Hepatocyte (in vitro differentiated cells): ENCODE measurements around the gene AHCYL2. TPM values are rescaled to one million over a fixed set of nuclear protein-coding genes. Genes with fewer than 3 reads are reported as not detected.
A peak's percentile ranks its signal among the peaks of the same experiment; 100 is the strongest.

Experiments used
- DNase-seq: peaks from one replicate; pipeline ENCODE4 v3.0.0-alpha.2; 2016; ENCODE audit warnings: low spot score
- H2AFZ ChIP-seq: fragments of 200-600 bp; sonication (generic); 2 replicates; pipeline ENCODE4 v1.6.0; 2016; ENCODE audit warnings: antibody characterized with exemption, mild to moderate bottlenecking
- H3K27ac ChIP-seq: fragments of 200-600 bp; sonication (generic); 2 replicates; pipeline ENCODE4 v1.5.1; 2016; ENCODE audit warnings: mild to moderate bottlenecking
- H3K27me3 ChIP-seq: fragments of 200-600 bp; sonication (generic); 2 replicates; pipeline ENCODE4 v1.6.1; 2016
- H3K36me3 ChIP-seq: fragments of 200-600 bp; sonication (generic); replicated peaks from 2 replicates; pipeline ENCODE4 v1.5.1; 2016; ENCODE audit warnings: low read depth; ENCODE audit not compliant: insufficient read depth
- H3K4me1 ChIP-seq: fragments of 200-600 bp; sonication (generic); 2 replicates; pipeline ENCODE4 v1.5.1; 2016; ENCODE audit warnings: mild to moderate bottlenecking, moderate library complexity; ENCODE audit not compliant: insufficient read depth
- H3K4me2 ChIP-seq: fragments of 200-600 bp; sonication (generic); 2 replicates; pipeline ENCODE4 v1.6.0; 2016
- H3K4me3 ChIP-seq: fragments of 200-600 bp; sonication (generic); 2 replicates; pipeline ENCODE4 v1.5.1; 2016; ENCODE audit warnings: mild to moderate bottlenecking
- H3K79me2 ChIP-seq: fragments of 200-600 bp; sonication (generic); 2 replicates; pipeline ENCODE4 v1.6.0; 2017; ENCODE audit warnings: mild to moderate bottlenecking
- H3K9me2 ChIP-seq: fragments of 200-600 bp; sonication (generic); replicated peaks from 2 replicates; pipeline ENCODE4 v1.6.0; 2017; ENCODE audit warnings: mild to moderate bottlenecking; ENCODE audit not compliant: insufficient read depth
- H3K9me3 ChIP-seq: fragments of 200-600 bp; sonication (generic); 2 replicates; pipeline ENCODE4 v1.5.1; 2016; ENCODE audit warnings: low read depth, mild to moderate bottlenecking
- H4K20me1 ChIP-seq: fragments of 200-600 bp; sonication (generic); 2 replicates; pipeline ENCODE4 v1.6.0; 2016; ENCODE audit warnings: mild to moderate bottlenecking; ENCODE audit not compliant: insufficient read depth, poor library complexity, severe bottlenecking
- EZH2 ChIP-seq: fragments of 200-600 bp; sonication (generic); IDR thresholded peaks from 2 replicates; pipeline ENCODE4 v1.6.1; 2016; ENCODE audit warnings: antibody characterized with exemption, mild to moderate bottlenecking, borderline replicate concordance
- EZH2phosphoT487 ChIP-seq: fragments of 200-600 bp; sonication (generic); IDR thresholded peaks from one replicate; pipeline ENCODE4 v1.6.1; 2018; ENCODE audit warnings: antibody characterized with exemption, mild to moderate bottlenecking, low read depth, moderate library complexity; ENCODE audit not compliant: unreplicated experiment, severe bottlenecking
- WGBS: methylation state at CpG from one replicate; pipeline ENCODE4 v1.1.6; 2016; ENCODE audit warnings: low lambda C conversion rate; ENCODE audit errors: missing lambda C conversion rate; 5-methylcytosine and 5-hydroxymethylcytosine counted together
- polyA plus RNA-seq: library from polyadenylated mRNA; unstranded; fragments of >200 nt; fragmentation: Nextera tagmentation; extraction: Ambion mirVana; gene quantifications from 2 replicates; pipeline ENCODE4 v1.2.1, GENCODE V29; 2016
- total RNA-seq: library from RNA; depleted of rRNA; stranded (reverse); fragments of >200 nt; gene quantifications from 2 replicates; pipeline ENCODE4 v1.2.3, GENCODE V29; 2014
- TF ChIP-seq, protein P1 (sequence below): fragments of 200-600 bp; sonication (generic); IDR thresholded peaks from 2 replicates; pipeline ENCODE4 v1.5.1; 2016; ENCODE audit warnings: antibody characterized with exemption, mild to moderate bottlenecking; ENCODE audit not compliant: poor library complexity

AHCYL2 gene
- total and polyA plus RNA-seq, 2 experiments from 2014 or later, result 13.7 to 20.0 TPM

DNA sequence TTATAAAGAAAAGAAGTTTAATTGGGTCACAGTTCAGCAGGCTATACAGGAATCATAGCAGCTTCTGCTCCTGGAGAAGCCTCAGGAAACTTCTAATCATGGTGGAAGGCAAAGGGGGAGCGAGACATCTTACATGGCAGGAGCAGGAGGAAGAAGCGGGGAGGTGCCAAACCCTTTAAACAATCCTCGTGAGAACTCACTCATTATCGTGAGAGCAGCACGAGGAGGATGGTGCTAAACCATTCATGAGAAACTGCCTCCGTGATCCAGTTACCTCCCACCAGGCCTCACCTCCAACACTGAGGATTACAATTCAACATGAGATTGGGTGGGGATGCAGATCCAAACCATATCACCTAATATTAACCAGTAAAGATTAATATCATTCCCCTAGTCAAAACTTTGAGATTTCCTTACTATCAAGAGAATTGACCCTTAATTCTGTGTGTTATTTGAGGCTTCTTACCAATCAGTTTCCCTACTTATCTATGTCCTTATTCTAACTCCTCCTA lies 38.0 kb upstream of the AHCYL2 start:
- 84% methylated on average over 6 of the region's 6 CpGs for WGBS
- Histone ChIP-seq H3K79me2 (peaks cover 32% of the 10 kb centered on the region), H3K4me2 (no peak overlapping the region), H3K27me3 (no peaks in the 10 kb centered on the region), H4K20me1 (peaks cover 24% of the 10 kb centered on the region), H2AFZ (no peak overlapping the region), H3K27ac (no peak overlapping the region), H3K4me3 (no peak overlapping the region), H3K9me3 (no peaks in the 10 kb centered on the region), H3K9me2 (no peaks in the 10 kb centered on the region), H3K4me1 (peaks cover 19% of the 10 kb centered on the region), H3K36me3 (no peaks in the 10 kb centered on the region)
- no peak for TF ChIP-seq EZH2phosphoT487
- no peak for TF ChIP-seq EZH2
- TF ChIP-seq, protein P1, sequence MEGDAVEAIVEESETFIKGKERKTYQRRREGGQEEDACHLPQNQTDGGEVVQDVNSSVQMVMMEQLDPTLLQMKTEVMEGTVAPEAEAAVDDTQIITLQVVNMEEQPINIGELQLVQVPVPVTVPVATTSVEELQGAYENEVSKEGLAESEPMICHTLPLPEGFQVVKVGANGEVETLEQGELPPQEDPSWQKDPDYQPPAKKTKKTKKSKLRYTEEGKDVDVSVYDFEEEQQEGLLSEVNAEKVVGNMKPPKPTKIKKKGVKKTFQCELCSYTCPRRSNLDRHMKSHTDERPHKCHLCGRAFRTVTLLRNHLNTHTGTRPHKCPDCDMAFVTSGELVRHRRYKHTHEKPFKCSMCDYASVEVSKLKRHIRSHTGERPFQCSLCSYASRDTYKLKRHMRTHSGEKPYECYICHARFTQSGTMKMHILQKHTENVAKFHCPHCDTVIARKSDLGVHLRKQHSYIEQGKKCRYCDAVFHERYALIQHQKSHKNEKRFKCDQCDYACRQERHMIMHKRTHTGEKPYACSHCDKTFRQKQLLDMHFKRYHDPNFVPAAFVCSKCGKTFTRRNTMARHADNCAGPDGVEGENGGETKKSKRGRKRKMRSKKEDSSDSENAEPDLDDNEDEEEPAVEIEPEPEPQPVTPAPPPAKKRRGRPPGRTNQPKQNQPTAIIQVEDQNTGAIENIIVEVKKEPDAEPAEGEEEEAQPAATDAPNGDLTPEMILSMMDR, result no peak
- no peak for DNase-seq

DNA sequence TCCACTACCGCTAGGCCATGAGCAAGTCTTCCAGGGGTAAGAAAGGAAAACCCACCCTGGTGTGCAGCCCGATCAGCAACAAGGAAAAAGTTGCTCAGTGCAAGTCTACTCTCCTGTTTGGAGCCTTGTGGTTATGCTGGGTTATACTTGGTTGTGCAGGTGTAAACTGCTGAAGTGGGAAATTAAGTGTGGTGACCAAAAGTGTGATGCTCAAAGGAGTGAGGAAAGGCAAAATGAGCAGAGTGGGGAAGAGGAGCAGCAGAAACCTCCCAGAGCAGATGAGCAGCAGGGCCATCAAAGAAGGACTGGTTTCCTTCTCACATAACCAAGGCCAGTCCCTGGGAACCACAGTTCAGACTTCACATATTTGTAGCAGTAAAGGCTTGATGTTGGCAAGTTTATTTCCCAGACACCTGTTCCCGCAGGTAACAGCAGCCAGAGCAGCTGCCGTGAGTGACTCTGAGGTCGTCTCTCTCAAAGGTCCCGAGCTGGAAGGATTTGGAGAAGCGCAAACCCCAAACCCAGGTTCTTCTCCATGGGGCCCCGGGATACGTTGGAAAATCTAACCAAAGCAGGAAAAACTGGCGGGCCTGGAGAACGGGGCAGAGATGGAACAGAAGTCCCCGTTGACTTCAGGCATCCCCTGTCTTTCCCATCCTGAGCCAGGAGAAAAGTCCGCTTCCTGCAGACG lies 37.0 kb upstream of the AHCYL2 start:
- Histone ChIP-seq H2AFZ (peak overlapping the region; percentile 75), H3K9me2 (no peaks in the 10 kb centered on the region), H3K4me3 (peak overlapping the region; percentile 91), H3K9me3 (no peaks in the 10 kb centered on the region), H4K20me1 (peaks cover 34% of the 10 kb centered on the region), H3K27me3 (no peaks in the 10 kb centered on the region), H3K36me3 (no peaks in the 10 kb centered on the region), H3K79me2 (peaks cover 42% of the 10 kb centered on the region), H3K4me1 (peaks cover 19% of the 10 kb centered on the region), H3K4me2 (peak overlapping the region; percentile 97), H3K27ac (peak overlapping the region; percentile 91)
- TF ChIP-seq EZH2, result no peak
- TF ChIP-seq, protein P1, result no peak
- TF ChIP-seq EZH2phosphoT487, result no peak
- no peak for DNase-seq
- 18% methylated on average over 14 of the region's 14 CpGs for WGBS

DNA sequence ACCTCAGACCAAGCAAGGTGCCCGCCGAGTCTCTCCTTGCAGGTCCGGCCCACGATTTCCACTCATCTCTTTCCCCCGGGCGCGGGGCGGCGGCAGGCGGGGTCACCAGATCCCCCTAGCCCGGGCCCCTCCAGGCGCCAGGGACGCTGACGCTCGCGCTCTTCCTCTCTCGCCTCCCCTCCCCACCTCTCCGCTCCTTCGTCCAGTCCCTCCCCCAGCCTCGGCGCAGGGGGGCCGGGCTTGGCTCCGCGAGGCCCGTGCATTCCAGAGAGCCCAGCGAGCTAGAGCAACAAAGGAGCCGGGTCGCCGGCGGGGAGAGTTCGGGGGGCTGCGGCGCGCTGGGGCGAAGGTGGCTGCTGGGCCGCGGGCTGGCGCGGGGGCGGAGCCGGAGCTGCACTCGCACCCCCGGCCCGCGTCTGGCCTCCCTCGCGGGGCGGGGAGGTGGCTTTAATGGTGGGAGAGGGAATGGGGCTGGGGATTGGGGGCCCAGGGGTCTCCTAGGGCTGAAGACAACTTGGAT lies 36.4 kb upstream of the AHCYL2 start, which contains the start of gene SMO:
Gene SMO (plus strand): TSS at position 262 of the 520 bp plus-strand sequence. CDS start 519 bp downstream, outside the sequence.
- H3K4me2 ChIP-seq, result peak within 1 kb of the TSS; percentile 97
- no peaks in the 10 kb centered on the region for H3K9me3 ChIP-seq
- no peaks in the 10 kb centered on the region for H3K9me2 ChIP-seq
- peak within 1 kb of the TSS; percentile 91 for H3K27ac ChIP-seq
- H2AFZ ChIP-seq, result peak within 1 kb of the TSS; percentile 75
- H3K27me3 ChIP-seq, result no peaks in the 10 kb centered on the region
- peaks cover 48% of the 10 kb centered on the region for H3K79me2 ChIP-seq
- H3K4me3 ChIP-seq, result peak within 1 kb of the TSS; percentile 91
- H4K20me1 ChIP-seq, result peaks cover 38% of the 10 kb centered on the region
- H3K4me1 ChIP-seq, result peaks cover 19% of the 10 kb centered on the region
- peak; percentile 90 for DNase-seq
- WGBS, result 2% methylated on average over 39 of the region's 48 CpGs
- no peaks in the 10 kb centered on the region for H3K36me3 ChIP-seq
- TF ChIP-seq EZH2phosphoT487 (no peak), EZH2 (no peak)
- TF ChIP-seq, protein P1, result no peak
